H9 (cell line): Measurements from ENCODE around the gene MAP7. TPM values are rescaled to one million over a fixed set of nuclear protein-coding genes. Genes with fewer than 3 reads are reported as not detected.

ENCODE experiments used
- DNase-seq: peaks from one replicate; pipeline ENCODE4 v3.0.0-alpha.2; 2017
- H2AFZ ChIP-seq: one replicate; pipeline ENCODE4 v1.6.1; 2013; ENCODE audit warnings: mild to moderate bottlenecking, low read length, control low read depth, moderate library complexity
- H2AK5ac ChIP-seq: 2 replicates; pipeline ENCODE4 v1.6.1; 2013; ENCODE audit warnings: low read length, control low read depth, mixed read lengths; ENCODE audit not compliant: insufficient read length
- H2BK120ac ChIP-seq: one replicate; pipeline ENCODE4 v1.6.1; 2013; ENCODE audit warnings: low read depth, mild to moderate bottlenecking, low read length, control low read depth, inconsistent platforms; ENCODE audit not compliant: poor library complexity, severe bottlenecking
- H2BK12ac ChIP-seq: 2 replicates; pipeline ENCODE4 v1.6.1; 2013; ENCODE audit warnings: low read length, control low read depth, mixed read lengths, low read depth; ENCODE audit not compliant: insufficient read length
- H2BK15ac ChIP-seq: 2 replicates; pipeline ENCODE4 v1.6.1; 2013; ENCODE audit warnings: low read depth, low read length, control low read depth
- H2BK20ac ChIP-seq: one replicate; pipeline ENCODE4 v1.6.1; 2013; ENCODE audit warnings: low read depth, mild to moderate bottlenecking, low read length, control low read depth, inconsistent platforms; ENCODE audit not compliant: poor library complexity, severe bottlenecking
- H2BK5ac ChIP-seq: 2 replicates; pipeline ENCODE4 v1.6.1; 2013; ENCODE audit warnings: low read length, control low read depth, mixed read lengths; ENCODE audit not compliant: insufficient read length
- H3K14ac ChIP-seq: 2 replicates; pipeline ENCODE4 v1.6.1; 2013; ENCODE audit warnings: low read length, control low read depth; ENCODE audit not compliant: insufficient read depth
- H3K18ac ChIP-seq: 2 replicates; pipeline ENCODE4 v1.6.1; 2013; ENCODE audit warnings: low read depth, mild to moderate bottlenecking, mixed read lengths, low read length, control low read depth; ENCODE audit not compliant: insufficient read length
- H3K23ac ChIP-seq: 2 replicates; pipeline ENCODE4 v1.6.1; 2013; ENCODE audit warnings: low read length, control low read depth, mixed read lengths, low read depth; ENCODE audit not compliant: insufficient read length
- H3K23me2 ChIP-seq: 2 replicates; pipeline ENCODE4 v1.6.1; 2013; ENCODE audit warnings: low read depth, mild to moderate bottlenecking, mixed read lengths, low read length, control low read depth; ENCODE audit not compliant: insufficient read length, poor library complexity, severe bottlenecking
- H3K27ac ChIP-seq: 2 replicates; pipeline ENCODE4 v1.5.1; 2013; ENCODE audit warnings: low read length, control low read depth, mixed read lengths, low read depth; ENCODE audit not compliant: insufficient read length
- H3K27me3 ChIP-seq: 2 replicates; pipeline ENCODE4 v1.6.1; 2013; ENCODE audit warnings: low read length, control low read depth, inconsistent platforms; ENCODE audit not compliant: insufficient read depth
- H3K4ac ChIP-seq: 2 replicates; pipeline ENCODE4 v1.6.1; 2013; ENCODE audit warnings: low read depth, mild to moderate bottlenecking, control low read depth, inconsistent platforms, low read length, moderate library complexity
- H3K4me1 ChIP-seq: 2 replicates; pipeline ENCODE4 v1.6.1; 2013; ENCODE audit warnings: low read length, control low read depth, inconsistent platforms; ENCODE audit not compliant: insufficient read depth
- H3K4me2 ChIP-seq: 2 replicates; pipeline ENCODE4 v1.6.1; 2013; ENCODE audit warnings: low read length, control low read depth, mixed read lengths; ENCODE audit not compliant: insufficient read length, insufficient read depth
- H3K56ac ChIP-seq: 2 replicates; pipeline ENCODE4 v1.6.1; 2013; ENCODE audit warnings: low read depth, mild to moderate bottlenecking, mixed read lengths, low read length, control low read depth; ENCODE audit not compliant: insufficient read length
- H3K79me1 ChIP-seq: 2 replicates; pipeline ENCODE4 v1.6.1; 2013; ENCODE audit warnings: low read depth, mild to moderate bottlenecking, moderate library complexity, low read length, control low read depth, inconsistent platforms; ENCODE audit not compliant: insufficient read depth, poor library complexity, severe bottlenecking
- H3K79me2 ChIP-seq: 2 replicates; pipeline ENCODE4 v1.6.1; 2013; ENCODE audit warnings: low read length, control low read depth, inconsistent platforms; ENCODE audit not compliant: insufficient read depth
- H3K9ac ChIP-seq: 2 replicates; pipeline ENCODE4 v1.6.1; 2013; ENCODE audit warnings: low read length, control low read depth, mixed read lengths; ENCODE audit not compliant: insufficient read length; ENCODE audit errors: extremely low read depth
- H3K9me3 ChIP-seq: one replicate; pipeline ENCODE4 v1.6.1; 2013; ENCODE audit warnings: low read depth, low read length, inconsistent platforms; ENCODE audit not compliant: control insufficient read depth
- H3T11ph ChIP-seq: one replicate; pipeline ENCODE4 v1.6.1; 2013; ENCODE audit warnings: mild to moderate bottlenecking, low read length, control low read depth, inconsistent platforms
- H4K20me1 ChIP-seq: one replicate; pipeline ENCODE4 v1.6.1; 2013; ENCODE audit not compliant: control insufficient read depth, insufficient read length, insufficient read depth
- H4K5ac ChIP-seq: 2 replicates; pipeline ENCODE4 v1.6.1; 2013; ENCODE audit warnings: low read depth, mild to moderate bottlenecking, mixed read lengths, low read length, control low read depth; ENCODE audit not compliant: insufficient read length
- H4K8ac ChIP-seq: replicated peaks from 2 replicates; pipeline ENCODE4 v1.6.1; 2013; ENCODE audit warnings: low read length, control low read depth, mixed read lengths, low read depth; ENCODE audit not compliant: insufficient read length
- H4K91ac ChIP-seq: 2 replicates; pipeline ENCODE4 v1.6.1; 2013; ENCODE audit warnings: low read depth, mild to moderate bottlenecking, moderate library complexity, mixed read lengths, low read length, control low read depth; ENCODE audit not compliant: insufficient read length
- H3K27ac Mint-ChIP-seq, 3 experiments: 2 replicates in 2 of 3; 3 replicates in 1 of 3; pipeline ENCODE4 v1.8.0; 2020 to 2021; ENCODE audit warnings: mixed read lengths in 3 of 3, mild to moderate bottlenecking in 1 of 3, moderate library complexity in 1 of 3
- H3K27me3 Mint-ChIP-seq: 2 replicates; pipeline ENCODE4 v1.8.0; 2021; ENCODE audit warnings: low read depth, mild to moderate bottlenecking, moderate library complexity, mixed read lengths
- H3K36me3 Mint-ChIP-seq, 3 experiments: 2 replicates in 2 of 3; 3 replicates in 1 of 3; pipeline ENCODE4 v1.8.0; 2020 to 2021; ENCODE audit warnings: low read depth in 3 of 3, mixed read lengths in 3 of 3; ENCODE audit not compliant: insufficient read depth in 1 of 3
- H3K4me1 Mint-ChIP-seq, 2 experiments: 2 replicates each; pipeline ENCODE4 v1.8.0; 2020; ENCODE audit warnings: mixed read lengths in 2 of 2
- H3K4me3 Mint-ChIP-seq, 2 experiments: 2 replicates in 1 of 2; 3 replicates in 1 of 2; pipeline ENCODE4 v1.8.0; 2020 to 2021; ENCODE audit warnings: mild to moderate bottlenecking in 2 of 2, mixed read lengths in 2 of 2, moderate library complexity in 1 of 2
- H3K9me3 Mint-ChIP-seq, 2 experiments: 2 replicates in 1 of 2; 3 replicates in 1 of 2; pipeline ENCODE4 v1.8.0; 2020; ENCODE audit warnings: mild to moderate bottlenecking in 2 of 2, mixed read lengths in 2 of 2, moderate library complexity in 1 of 2
- CTCF ChIP-seq: fragments of 200-600 bp; sonication (generic); conservative IDR thresholded peaks from 3 replicates; pipeline ENCODE4 v1.8.0; 2021; ENCODE audit warnings: antibody characterized with exemption, mild to moderate bottlenecking
- WGBS: extraction: QIAGEN DNeasy Blood & Tissue Kit; methylation state at CpG from one replicate; pipeline ENCODE4 v1.1.7; 2013; ENCODE audit warnings: missing lambda C conversion rate, low lambda C conversion rate, mixed read lengths; ENCODE audit not compliant: insufficient read length; ENCODE audit errors: extremely low coverage; 5-methylcytosine and 5-hydroxymethylcytosine counted together
- total RNA-seq: library from RNA; stranded (reverse); gene quantifications from 2 replicates; pipeline ENCODE4 v1.2.1, GENCODE V29; 2021

The MAP7 gene
- total RNA-seq, 1 experiment from 2014 or later = 51.1 TPM

- Histone ChIP-seq H2BK15ac (no peak overlapping the region), H2BK20ac (no peak overlapping the region), H2BK12ac (no peak overlapping the region), H3K4me1 (no peaks in the 10 kb centered on the region; the same call in 1 of the 2 replicates), H3K4ac (no peak overlapping the region), H2AK5ac (no peak overlapping the region), H3K18ac (no peak overlapping the region), H3K79me1 (no peaks in the 10 kb centered on the region), H4K91ac (no peak overlapping the region), H3K56ac (no peak overlapping the region), H2BK120ac (no peak overlapping the region), H2BK5ac (no peak overlapping the region), H3K14ac (no peak overlapping the region), H3K27me3 (no peaks in the 10 kb centered on the region), H3K27ac (no peak overlapping the region), H4K20me1 (no peaks in the 10 kb centered on the region), H3K4me2 (no peak overlapping the region), H4K8ac (no peak overlapping the region), H3K23me2 (no peaks in the 10 kb centered on the region), H3K9ac (no peak overlapping the region), H3K23ac (no peak overlapping the region), H3K79me2 (no peaks in the 10 kb centered on the region; the same call in 1 of the 2 replicates), H3T11ph (no peak overlapping the region), H3K9me3 (no peaks in the 10 kb centered on the region), H2AFZ (no peak overlapping the region), H4K5ac (no peak overlapping the region)
- peaks cover 31 to 50% of the 10 kb centered on the region in 2 experiments for H3K4me1 Mint-ChIP-seq
- no peak overlapping the region for H3K27ac Mint-ChIP-seq
- WGBS = no CpG with 5 or more reads among the region's 1 CpG
- H3K36me3 Mint-ChIP-seq = no peaks in the 10 kb centered on the region
- no peak overlapping the region for H3K4me3 Mint-ChIP-seq
- no peak for DNase-seq
- no peaks in the 10 kb centered on the region for H3K27me3 Mint-ChIP-seq
- no peak for TF ChIP-seq CTCF
- no peaks in the 10 kb centered on the region for H3K9me3 Mint-ChIP-seq
Observed at GRCh38 chr6:136492409-136492808, 57.8 kb downstream of the MAP7 start.
